ENCODE data around the gene SPTBN2.
A peak's percentile ranks its signal among the peaks of the same experiment; 100 is the strongest.

SPTBN2 gene

GRCh38 chr11:66704659-66705360 lies 24.2 kb downstream of the SPTBN2 start:
- DNase-seq (ENCODE audit: low read depth in 2 of 2), result no peak

GRCh38 chr11:66701432-66702240 lies 27.4 kb downstream of the SPTBN2 start:
- DNase-seq (ENCODE audit: low read depth in 2 of 2), result no peak

GRCh38 chr11:66700742-66701141 lies 28.3 kb downstream of the SPTBN2 start:
- no peak for DNase-seq (ENCODE audit: low read depth in 2 of 2)

- no peak for DNase-seq (ENCODE audit: low read depth in 2 of 2)
Observed at GRCh38 chr11:66700337-66700736, 28.7 kb downstream of the SPTBN2 start.

- no peak for DNase-seq (ENCODE audit: low read depth in 2 of 2)
Observed at GRCh38 chr11:66698491-66698890, 30.5 kb downstream of the SPTBN2 start.

- no peak for DNase-seq (ENCODE audit: low read depth in 2 of 2)
Observed at GRCh38 chr11:66697988-66698387, 31.0 kb downstream of the SPTBN2 start.

- no peak for DNase-seq (ENCODE audit: low read depth in 2 of 2)
Observed at GRCh38 chr11:66696146-66696545, 32.9 kb downstream of the SPTBN2 start.

- peak; percentile 81 to 83 for DNase-seq (ENCODE audit: low read depth in 2 of 2)
Observed at GRCh38 chr11:66694732-66695207, 34.2 kb downstream of the SPTBN2 start.

- DNase-seq (ENCODE audit: low read depth in 2 of 2), result no peak
Observed at GRCh38 chr11:66694056-66694410, 35.0 kb downstream of the SPTBN2 start.

GRCh38 chr11:66693356-66694055 lies 35.5 kb downstream of the SPTBN2 start:
- no peak for DNase-seq (ENCODE audit: low read depth in 2 of 2)

GRCh38 chr11:66692871-66693331 lies 36.1 kb downstream of the SPTBN2 start:
- DNase-seq (ENCODE audit: low read depth in 2 of 2), result no peak

- no peak for DNase-seq (ENCODE audit: low read depth in 2 of 2)
Observed at GRCh38 chr11:66692446-66692845, 36.6 kb downstream of the SPTBN2 start.

GRCh38 chr11:66691311-66691980 lies 37.6 kb downstream of the SPTBN2 start:
- DNase-seq (ENCODE audit: low read depth in 2 of 2), result no peak

- DNase-seq (ENCODE audit: low read depth in 2 of 2), result no peak
Observed at GRCh38 chr11:66689661-66690590, 39.1 kb downstream of the SPTBN2 start.

GRCh38 chr11:66688561-66689534 lies 40.2 kb downstream of the SPTBN2 start:
- no peak for DNase-seq (ENCODE audit: low read depth in 2 of 2)

GRCh38 chr11:66687831-66688281 lies 41.2 kb downstream of the SPTBN2 start:
- DNase-seq (ENCODE audit: low read depth in 2 of 2), result no peak

GRCh38 chr11:66686801-66687750 lies 41.9 kb downstream of the SPTBN2 start:
- DNase-seq (ENCODE audit: low read depth in 2 of 2), result no peak

GRCh38 chr11:66686100-66686785 lies 42.8 kb downstream of the SPTBN2 start:
- no peak for DNase-seq (ENCODE audit: low read depth in 2 of 2)

Measured in activated CD4-positive, alpha-beta T cell treated with anti-CD3 and anti-CD28 coated beads for 24 hours (primary cell).